Muscle layer of colon (tissue), 2 donors: ENCODE data around the gene SIAH1.
"Not testable (repeated sequence)": the region's sequence is repeated elsewhere in the genome, so short reads cannot be mapped to it uniquely, and the experiment has no call there.

ENCODE experiments used
- H3K27ac ChIP-seq: one replicate; pipeline ENCODE4 v1.7.0; 2013; ENCODE audit warnings: low read depth, mild to moderate bottlenecking, low read length, moderate library complexity
- H3K27me3 ChIP-seq, 2 donors: one replicate each; pipeline ENCODE4 v1.7.0; 2013; ENCODE audit warnings: low read length in 2 of 2, mild to moderate bottlenecking in 2 of 2; ENCODE audit not compliant: insufficient read depth in 2 of 2, control insufficient read depth in 1 of 2
- H3K36me3 ChIP-seq: one replicate; pipeline ENCODE4 v1.7.0; 2013; ENCODE audit warnings: mild to moderate bottlenecking, low read length; ENCODE audit not compliant: insufficient read depth
- H3K4me1 ChIP-seq: one replicate; pipeline ENCODE4 v1.7.0; 2013; ENCODE audit warnings: mild to moderate bottlenecking, low read length; ENCODE audit not compliant: insufficient read depth
- H3K4me3 ChIP-seq, 2 donors: one replicate each; pipeline ENCODE4 v1.7.0; 2013; ENCODE audit warnings: low read length in 2 of 2, low read depth in 1 of 2, mild to moderate bottlenecking in 1 of 2, moderate library complexity in 1 of 2
- H3K9ac ChIP-seq: one replicate; pipeline ENCODE4 v1.7.0; 2013; ENCODE audit warnings: low read length
- H3K9me3 ChIP-seq: one replicate; pipeline ENCODE4 v1.7.0; 2013; ENCODE audit warnings: mild to moderate bottlenecking, low read length
- donor health status: abdominal sarcoma.
- donor health status: Adenocarcinoma of cecum.

Gene SIAH1

GRCh38 chr16:48416617-48417016 lies 31.4 kb upstream of the SIAH1 start:
- H3K36me3 ChIP-seq, H3K4me1 ChIP-seq, H3K9ac ChIP-seq: not testable (repeated sequence)

GRCh38 chr16:48413272-48413671 lies 28.1 kb upstream of the SIAH1 start:
- H3K4me3 ChIP-seq, result no peak overlapping the region
- H3K36me3 ChIP-seq, result no peaks in the 10 kb centered on the region
- H3K9me3 ChIP-seq, result no peaks in the 10 kb centered on the region
- no peaks in the 10 kb centered on the region for H3K27me3 ChIP-seq
- H3K4me1 ChIP-seq, result no peaks in the 10 kb centered on the region
- no peak overlapping the region for H3K27ac ChIP-seq
- H3K9ac ChIP-seq, result no peak overlapping the region

More at GRCh38 chr16:48416617-48417016, 31.4 kb upstream of the SIAH1 start:
- not testable (repeated sequence) for H3K9me3 ChIP-seq, H3K27me3 ChIP-seq, H3K4me3 ChIP-seq, H3K27ac ChIP-seq

DNA sequence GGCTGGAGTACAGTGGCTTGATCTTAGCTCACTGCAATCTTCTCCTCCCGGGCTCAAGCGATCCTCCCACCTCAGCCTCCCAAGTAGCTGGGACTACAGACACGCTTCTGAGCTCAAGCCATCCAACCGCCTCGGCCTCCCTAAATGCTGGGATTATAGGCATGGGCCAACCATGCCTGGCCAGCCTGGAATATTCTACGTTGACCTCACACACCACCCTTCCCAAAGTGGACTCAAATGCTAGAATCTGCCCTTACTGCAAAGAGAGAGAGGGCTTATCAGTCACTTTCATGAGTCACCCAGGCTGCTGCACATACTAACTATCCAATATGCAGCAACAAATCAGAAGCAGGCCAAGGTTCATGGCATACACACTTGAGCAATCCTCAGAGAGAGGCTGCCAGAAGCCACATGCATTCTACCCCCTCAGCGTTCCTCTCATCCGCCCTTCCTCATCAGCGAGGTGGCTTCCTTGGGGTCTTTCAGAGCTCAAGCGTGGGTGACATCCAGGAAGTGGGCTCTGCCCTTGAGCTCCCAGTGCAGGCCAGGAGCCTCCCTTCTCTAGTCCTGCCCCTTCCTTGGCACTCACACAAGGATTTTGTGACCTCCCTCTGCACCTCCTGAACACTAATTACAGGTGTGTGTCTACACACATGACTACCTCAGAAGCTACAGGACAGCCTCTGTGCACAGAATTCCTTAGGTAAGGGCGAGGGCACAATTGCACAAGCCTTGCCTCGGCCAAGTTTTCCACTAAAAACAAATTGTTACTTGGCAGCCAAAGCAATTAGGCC lies 24.8 kb upstream of the SIAH1 start:
- no peaks in the 10 kb centered on the region for H3K27me3 ChIP-seq
- no peaks in the 10 kb centered on the region for H3K36me3 ChIP-seq
- no peaks in the 10 kb centered on the region for H3K9me3 ChIP-seq
- no peaks in the 10 kb centered on the region for H3K4me1 ChIP-seq
- H3K27ac ChIP-seq, result no peak overlapping the region
- H3K4me3 ChIP-seq, result no peak overlapping the region
- no peak overlapping the region for H3K9ac ChIP-seq

DNA sequence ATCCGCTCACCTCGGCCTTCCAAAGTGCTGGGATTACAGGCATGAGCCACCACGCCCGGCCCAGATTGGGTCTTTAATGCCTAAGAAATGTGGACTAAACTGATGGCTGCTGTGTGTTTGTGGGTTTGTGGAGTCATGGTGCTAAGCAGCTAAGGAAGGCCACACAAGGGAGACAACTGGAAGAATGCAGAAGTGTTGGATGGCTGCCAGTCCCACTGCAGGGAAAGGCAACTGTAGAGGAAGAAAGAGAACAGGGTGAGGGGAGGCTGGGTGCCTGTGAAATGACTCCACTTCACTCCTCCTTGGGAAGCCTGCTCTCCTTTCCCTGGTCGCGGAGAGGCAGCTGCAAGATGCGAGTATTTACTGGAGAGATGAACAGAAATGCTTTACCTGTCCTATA lies 23.5 kb upstream of the SIAH1 start:
- H3K27ac ChIP-seq, result no peak overlapping the region

DNA sequence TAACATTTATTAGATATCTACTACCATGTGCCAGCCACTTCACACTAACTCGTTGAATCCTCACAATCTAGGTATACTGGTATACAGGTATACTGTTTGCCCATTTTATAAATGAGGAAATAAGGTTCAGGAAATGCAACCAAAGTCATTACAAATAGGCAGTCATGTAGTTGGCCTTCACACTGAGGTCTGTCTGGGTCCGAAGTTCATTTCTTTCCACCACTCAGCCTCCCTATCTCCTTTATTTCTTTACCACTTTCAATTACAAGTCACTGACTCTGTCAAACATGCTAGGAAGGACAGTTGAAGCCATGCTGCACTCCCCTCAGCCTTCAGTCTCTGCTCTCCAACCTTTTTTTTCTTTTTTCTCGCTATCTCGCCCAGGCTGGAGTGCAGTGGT lies 20.7 kb upstream of the SIAH1 start:
- H3K4me3 ChIP-seq, result no peak overlapping the region
- H3K4me1 ChIP-seq, result no peaks in the 10 kb centered on the region
- no peak overlapping the region for H3K27ac ChIP-seq
- H3K9me3 ChIP-seq, result no peaks in the 10 kb centered on the region
- H3K36me3 ChIP-seq, result no peaks in the 10 kb centered on the region
- no peaks in the 10 kb centered on the region for H3K27me3 ChIP-seq
- no peak overlapping the region for H3K9ac ChIP-seq

More for the DNA sequence above, 23.5 kb upstream of the SIAH1 start:
- H3K4me1 ChIP-seq, result no peaks in the 10 kb centered on the region
- no peaks in the 10 kb centered on the region for H3K36me3 ChIP-seq
- no peaks in the 10 kb centered on the region for H3K9me3 ChIP-seq
- H3K27me3 ChIP-seq, result no peaks in the 10 kb centered on the region
- H3K9ac ChIP-seq, result no peak overlapping the region
- H3K4me3 ChIP-seq, result no peak overlapping the region

DNA sequence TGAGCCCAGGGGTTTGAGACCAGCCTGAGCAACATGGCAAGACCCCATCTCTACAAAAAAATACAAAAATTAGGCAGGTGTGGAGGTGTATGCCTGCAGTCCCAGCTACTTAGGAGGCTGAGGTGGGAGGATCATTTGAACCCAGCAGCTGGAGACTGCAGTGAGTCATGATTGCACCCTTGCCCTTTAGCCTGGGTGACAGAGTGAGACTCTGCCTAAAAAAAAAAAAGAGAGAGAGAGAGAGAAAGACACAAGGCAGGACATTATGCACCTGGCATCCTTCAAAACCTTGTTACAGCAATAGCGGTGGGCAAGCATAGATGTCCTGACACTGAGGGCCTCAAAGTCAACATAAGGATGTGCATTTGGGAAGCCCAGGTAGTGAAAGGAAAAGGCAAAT lies 19.9 kb upstream of the SIAH1 start:
- Histone ChIP-seq H3K4me3 (no peak overlapping the region), H3K36me3 (no peaks in the 10 kb centered on the region), H3K27me3 (no peaks in the 10 kb centered on the region), H3K27ac (no peak overlapping the region), H3K9me3 (no peaks in the 10 kb centered on the region), H3K9ac (no peak overlapping the region), H3K4me1 (no peaks in the 10 kb centered on the region)

GRCh38 chr16:48402547-48402946 lies 17.3 kb upstream of the SIAH1 start:
- not testable (repeated sequence) for H3K9me3 ChIP-seq, H3K4me1 ChIP-seq, H3K27ac ChIP-seq, H3K27me3 ChIP-seq, H3K9ac ChIP-seq, H3K4me3 ChIP-seq, H3K36me3 ChIP-seq

GRCh38 chr16:48395375-48395774 lies 10.2 kb upstream of the SIAH1 start:
- H3K9ac ChIP-seq, result no peak overlapping the region
- H3K4me1 ChIP-seq, result no peaks in the 10 kb centered on the region
- H3K27ac ChIP-seq, result no peak overlapping the region

DNA sequence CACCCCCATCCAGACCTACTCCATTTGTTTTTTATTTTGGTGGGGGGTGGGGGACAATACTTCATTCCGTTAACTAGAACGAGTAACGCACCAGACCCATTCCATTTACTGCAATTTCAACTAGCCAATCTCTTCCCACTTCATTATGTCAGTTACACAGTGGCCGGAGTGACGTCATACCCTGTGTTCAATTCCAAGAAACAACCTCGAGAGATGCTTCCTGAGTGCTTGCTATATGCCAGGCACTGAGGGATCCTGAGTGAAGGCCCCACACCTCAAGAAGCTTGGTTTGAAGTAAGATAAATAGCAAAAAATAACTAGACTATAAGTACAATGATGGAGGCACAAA lies 9.1 kb upstream of the SIAH1 start:
- Histone ChIP-seq H3K9me3 (no peaks in the 10 kb centered on the region), H3K27ac (no peak overlapping the region), H3K36me3 (no peaks in the 10 kb centered on the region), H3K4me1 (no peaks in the 10 kb centered on the region), H3K9ac (no peak overlapping the region), H3K27me3 (no peaks in the 10 kb centered on the region), H3K4me3 (no peak overlapping the region)

More at GRCh38 chr16:48395375-48395774, 10.2 kb upstream of the SIAH1 start:
- Histone ChIP-seq H3K36me3 (no peaks in the 10 kb centered on the region), H3K27me3 (no peaks in the 10 kb centered on the region), H3K9me3 (no peaks in the 10 kb centered on the region), H3K4me3 (no peak overlapping the region)

DNA sequence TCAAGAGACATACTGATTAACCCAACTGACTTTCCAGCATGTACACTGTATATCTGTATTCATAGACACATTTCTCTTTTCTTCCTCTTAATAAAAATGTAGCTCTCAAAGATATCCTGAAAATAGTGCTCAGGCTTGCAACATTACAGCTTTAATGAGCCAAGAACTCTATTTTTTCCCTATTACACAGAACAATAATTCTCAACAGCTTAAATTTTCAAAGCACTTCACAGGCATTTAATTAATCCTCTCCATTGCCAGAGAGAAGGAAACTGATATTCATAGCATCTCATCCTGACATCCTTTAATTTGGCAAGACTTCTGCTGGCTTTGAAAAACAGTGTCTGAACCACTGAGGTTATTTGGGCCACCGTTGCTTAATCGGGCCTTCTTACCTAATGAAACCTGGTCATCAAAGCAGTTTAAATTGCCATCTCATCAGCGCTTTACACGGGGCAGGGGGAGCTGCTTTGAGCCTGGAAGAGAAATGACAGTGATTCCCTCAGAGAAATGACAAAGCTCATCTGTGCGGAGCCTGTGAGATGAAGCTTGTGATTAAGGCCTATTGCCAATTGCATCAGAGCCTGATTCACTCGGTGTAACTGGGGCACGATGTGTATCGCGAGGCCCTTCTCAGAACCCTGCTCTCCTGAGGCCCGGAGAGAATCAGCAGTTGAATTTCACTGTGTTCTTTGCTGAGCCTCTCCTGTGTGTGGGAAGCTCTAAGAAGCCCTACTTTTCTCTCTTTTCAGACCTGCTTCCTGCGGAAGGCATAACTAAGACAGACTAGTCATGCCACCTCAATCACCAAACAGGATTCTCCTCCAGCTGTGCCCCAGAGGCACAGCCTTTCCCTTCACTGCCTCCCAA lies 8.5 kb upstream of the SIAH1 start:
- no peak overlapping the region for H3K9ac ChIP-seq
- H3K27ac ChIP-seq, result no peak overlapping the region
- H3K4me3 ChIP-seq, result no peak overlapping the region
- H3K27me3 ChIP-seq, result no peaks in the 10 kb centered on the region
- no peaks in the 10 kb centered on the region for H3K9me3 ChIP-seq
- no peaks in the 10 kb centered on the region for H3K36me3 ChIP-seq
- no peaks in the 10 kb centered on the region for H3K4me1 ChIP-seq

DNA sequence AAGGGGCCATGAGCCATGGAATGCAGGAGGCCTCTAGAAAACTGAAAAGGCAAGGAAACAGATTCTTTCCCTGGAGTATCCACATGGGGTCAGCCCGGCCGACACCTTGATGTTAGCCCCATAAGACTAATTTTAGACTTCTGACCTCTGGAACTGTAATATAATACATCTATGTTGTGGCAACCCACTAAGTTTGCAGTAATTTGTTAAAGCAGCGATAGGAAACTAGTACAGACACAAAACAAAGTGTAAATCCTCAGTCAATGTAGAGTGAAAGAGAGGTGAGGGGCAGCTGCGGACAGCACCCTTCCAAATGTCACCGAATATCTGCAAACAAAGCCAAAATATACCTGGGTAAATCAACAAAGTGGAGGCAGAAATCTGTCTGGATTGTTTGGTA lies 7.2 kb upstream of the SIAH1 start:
- Histone ChIP-seq H3K36me3 (no peaks in the 10 kb centered on the region), H3K4me1 (no peaks in the 10 kb centered on the region), H3K27me3 (no peaks in the 10 kb centered on the region), H3K4me3 (no peak overlapping the region), H3K9ac (no peak overlapping the region), H3K27ac (no peak overlapping the region), H3K9me3 (no peaks in the 10 kb centered on the region)
